Liver (tissue), 3 donors: ENCODE data around the gene SPTBN1.
A peak's percentile ranks its signal among the peaks of the same experiment; 100 is the strongest.

Source experiments
- CTCF ChIP-seq: fragments of 150-350 bp; IDR thresholded peaks from 2 replicates; pipeline ENCODE4 v1.5.1; 2017; ENCODE audit warnings: improper control_type of control experiment, low read depth, low read length; ENCODE audit not compliant: missing input control
- EGR1 ChIP-seq, 2 donors: IDR thresholded peaks; 2 replicates each; pipeline ENCODE4 v1.6.1; 2016 to 2018; ENCODE audit warnings: antibody characterized with exemption in 2 of 2, low read depth in 2 of 2
- GABPA ChIP-seq, 2 donors: IDR thresholded peaks in 1 of 2; conservative IDR thresholded peaks in 1 of 2; 2 replicates each; pipeline ENCODE4 v1.6.1; 2016; ENCODE audit warnings: antibody characterized with exemption in 2 of 2, mild to moderate bottlenecking in 1 of 2, moderate library complexity in 1 of 2
- JUND ChIP-seq, 2 donors: IDR thresholded peaks; 2 replicates each; pipeline ENCODE4 v1.6.1; 2016; ENCODE audit warnings: antibody characterized with exemption in 2 of 2
- RAD21 ChIP-seq, 2 donors: IDR thresholded peaks; 2 replicates each; pipeline ENCODE4 v1.6.1; 2016; ENCODE audit warnings: antibody characterized with exemption in 2 of 2, mild to moderate bottlenecking in 2 of 2
- REST ChIP-seq: IDR thresholded peaks from 2 replicates; pipeline ENCODE4 v1.6.1; 2016; ENCODE audit warnings: antibody characterized with exemption, mild to moderate bottlenecking
- RXRA ChIP-seq, 2 donors: IDR thresholded peaks; 2 replicates each; pipeline ENCODE4 v1.6.1; 2017 to 2018; ENCODE audit warnings: antibody characterized with exemption in 2 of 2, mild to moderate bottlenecking in 1 of 2
- SP1 ChIP-seq: IDR thresholded peaks from 2 replicates; pipeline ENCODE4 v1.6.1; 2018; ENCODE audit warnings: antibody characterized with exemption, mild to moderate bottlenecking
- YY1 ChIP-seq: IDR thresholded peaks from 2 replicates; pipeline ENCODE4 v1.6.1; 2016; ENCODE audit warnings: antibody characterized with exemption, mild to moderate bottlenecking
- TF ChIP-seq, protein P1 (sequence below): IDR thresholded peaks from 2 replicates; pipeline ENCODE4 v1.6.1; 2016; ENCODE audit warnings: antibody characterized with exemption
- TF ChIP-seq, protein P2 (sequence below): IDR thresholded peaks from 2 replicates; pipeline ENCODE4 v1.6.1; 2016; ENCODE audit warnings: antibody characterized with exemption
- TF ChIP-seq, protein P3 (sequence below): IDR thresholded peaks from 2 replicates; pipeline ENCODE4 v1.6.1; 2016; ENCODE audit warnings: antibody characterized with exemption
- donor health status: healthy.
- donor health status: healthy.

DNA sequence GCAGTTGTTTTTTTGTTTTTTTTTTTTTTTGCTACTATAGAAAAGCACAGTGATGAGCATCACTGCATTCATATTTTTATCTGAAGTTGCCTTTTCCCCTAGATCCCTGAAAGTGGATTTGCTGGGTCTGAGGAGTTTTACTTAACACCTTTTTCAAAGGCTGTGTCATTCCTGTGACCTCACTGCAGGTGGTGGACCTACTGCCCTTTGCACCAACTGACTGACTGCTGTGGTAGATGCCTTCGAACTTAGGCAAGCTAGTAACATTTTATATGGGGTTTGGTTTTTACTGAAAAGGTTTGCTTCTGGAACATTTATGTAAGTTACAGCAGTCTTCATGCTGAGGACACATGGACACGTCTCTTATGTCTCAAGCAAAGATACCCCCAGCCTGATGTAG lies 36.2 kb downstream of the SPTBN1 start:
- TF ChIP-seq CTCF, result no peak
- TF ChIP-seq, protein P1, sequence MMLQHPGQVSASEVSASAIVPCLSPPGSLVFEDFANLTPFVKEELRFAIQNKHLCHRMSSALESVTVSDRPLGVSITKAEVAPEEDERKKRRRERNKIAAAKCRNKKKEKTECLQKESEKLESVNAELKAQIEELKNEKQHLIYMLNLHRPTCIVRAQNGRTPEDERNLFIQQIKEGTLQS, result no peak
- TF ChIP-seq GABPA (IDR thresholded peaks at IDR 0.05 in 1 of 2, conservative IDR thresholded peaks at IDR 0.05 in 1 of 2), result no peak
- TF ChIP-seq, protein P2, sequence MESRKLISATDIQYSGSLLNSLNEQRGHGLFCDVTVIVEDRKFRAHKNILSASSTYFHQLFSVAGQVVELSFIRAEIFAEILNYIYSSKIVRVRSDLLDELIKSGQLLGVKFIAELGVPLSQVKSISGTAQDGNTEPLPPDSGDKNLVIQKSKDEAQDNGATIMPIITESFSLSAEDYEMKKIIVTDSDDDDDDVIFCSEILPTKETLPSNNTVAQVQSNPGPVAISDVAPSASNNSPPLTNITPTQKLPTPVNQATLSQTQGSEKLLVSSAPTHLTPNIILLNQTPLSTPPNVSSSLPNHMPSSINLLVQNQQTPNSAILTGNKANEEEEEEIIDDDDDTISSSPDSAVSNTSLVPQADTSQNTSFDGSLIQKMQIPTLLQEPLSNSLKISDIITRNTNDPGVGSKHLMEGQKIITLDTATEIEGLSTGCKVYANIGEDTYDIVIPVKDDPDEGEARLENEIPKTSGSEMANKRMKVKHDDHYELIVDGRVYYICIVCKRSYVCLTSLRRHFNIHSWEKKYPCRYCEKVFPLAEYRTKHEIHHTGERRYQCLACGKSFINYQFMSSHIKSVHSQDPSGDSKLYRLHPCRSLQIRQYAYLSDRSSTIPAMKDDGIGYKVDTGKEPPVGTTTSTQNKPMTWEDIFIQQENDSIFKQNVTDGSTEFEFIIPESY, result no peak
- peak in 1 of 2 donors; percentile 11 for TF ChIP-seq RAD21 (IDR thresholded peaks at IDR 0.05)
- no peak for TF ChIP-seq YY1
- peak; percentile 51 for TF ChIP-seq SP1
- peak; percentile 42 to 44 for TF ChIP-seq RXRA (IDR thresholded peaks at IDR 0.05)
- no peak for TF ChIP-seq EGR1 (IDR thresholded peaks at IDR 0.05; ENCODE audit: low read depth in 2 of 2)
- TF ChIP-seq, protein P3, sequence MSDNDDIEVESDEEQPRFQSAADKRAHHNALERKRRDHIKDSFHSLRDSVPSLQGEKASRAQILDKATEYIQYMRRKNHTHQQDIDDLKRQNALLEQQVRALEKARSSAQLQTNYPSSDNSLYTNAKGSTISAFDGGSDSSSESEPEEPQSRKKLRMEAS, result no peak
- TF ChIP-seq REST, result no peak
- TF ChIP-seq JUND (IDR thresholded peaks at IDR 0.05), result peak in 1 of 2 donors; percentile 30
